Osteoblast (primary cell): ENCODE data around the gene KRT36. TPM values are rescaled to one million over a fixed set of nuclear protein-coding genes. Genes with fewer than 3 reads are reported as not detected.

Source experiments
- DNase-seq: peaks from one replicate; pipeline ENCODE4 v3.0.0; 2011; ENCODE audit warnings: low spot score, mixed read lengths; ENCODE audit not compliant: insufficient read length; ENCODE audit errors: missing footprints
- H2AFZ ChIP-seq: 2 replicates; pipeline ENCODE4 v1.6.0; 2011; ENCODE audit warnings: mild to moderate bottlenecking, low read length
- H3K27ac ChIP-seq: 2 replicates; pipeline ENCODE4 v1.5.1; 2011; ENCODE audit warnings: mild to moderate bottlenecking, low read depth, low read length, moderate library complexity
- H3K27me3 ChIP-seq: 2 replicates; pipeline ENCODE4 v1.6.0; 2012; ENCODE audit warnings: mild to moderate bottlenecking, control low read depth, inconsistent platforms, low read length, moderate library complexity; ENCODE audit not compliant: insufficient read depth
- H3K36me3 ChIP-seq: 2 replicates; pipeline ENCODE4 v1.5.1; 2011; ENCODE audit warnings: mild to moderate bottlenecking, low read length, control low read depth, moderate library complexity; ENCODE audit not compliant: insufficient read depth
- H3K4me1 ChIP-seq: 2 replicates; pipeline ENCODE4 v1.5.1; 2011; ENCODE audit warnings: mild to moderate bottlenecking, low read length, control low read depth, moderate library complexity; ENCODE audit not compliant: insufficient read depth
- H3K4me2 ChIP-seq: 2 replicates; pipeline ENCODE4 v1.6.0; 2011; ENCODE audit warnings: mild to moderate bottlenecking, low read length; ENCODE audit not compliant: insufficient read depth
- H3K4me3 ChIP-seq: fragments of 200-600 bp; sonication (generic); 3 replicates; pipeline ENCODE4 v1.5.1; 2012; ENCODE audit warnings: mild to moderate bottlenecking, low read length, inconsistent platforms; ENCODE audit not compliant: insufficient read depth
- H3K79me2 ChIP-seq: 2 replicates; pipeline ENCODE4 v1.6.0; 2012; ENCODE audit warnings: mild to moderate bottlenecking, low read length, control low read depth, inconsistent platforms; ENCODE audit not compliant: insufficient read depth
- H3K9me3 ChIP-seq: 2 replicates; pipeline ENCODE4 v1.5.1; 2011; ENCODE audit warnings: low read depth, low read length, control low read depth
- H4K20me1 ChIP-seq: 2 replicates; pipeline ENCODE4 v1.6.0; 2012; ENCODE audit warnings: mild to moderate bottlenecking, low read length, control low read depth; ENCODE audit not compliant: insufficient read depth
- total RNA-seq: library from RNA; depleted of rRNA; stranded (reverse); fragments of >200 nt; gene quantifications from 2 replicates; pipeline ENCODE4 v1.2.3, GENCODE V29; 2012
- TF ChIP-seq, protein P1 (sequence below): IDR thresholded peaks from 2 replicates; pipeline ENCODE4 v1.5.1; 2011; ENCODE audit warnings: mild to moderate bottlenecking, low read depth, low read length, moderate library complexity; ENCODE audit errors: extremely low read depth

The KRT36 gene
- total RNA-seq, 1 donor, result 0.36 TPM

- H3K27ac ChIP-seq, result no peak overlapping the region
- no peak overlapping the region for H3K4me2 ChIP-seq
- H3K4me3 ChIP-seq, result no peak overlapping the region
- TF ChIP-seq, protein P1, sequence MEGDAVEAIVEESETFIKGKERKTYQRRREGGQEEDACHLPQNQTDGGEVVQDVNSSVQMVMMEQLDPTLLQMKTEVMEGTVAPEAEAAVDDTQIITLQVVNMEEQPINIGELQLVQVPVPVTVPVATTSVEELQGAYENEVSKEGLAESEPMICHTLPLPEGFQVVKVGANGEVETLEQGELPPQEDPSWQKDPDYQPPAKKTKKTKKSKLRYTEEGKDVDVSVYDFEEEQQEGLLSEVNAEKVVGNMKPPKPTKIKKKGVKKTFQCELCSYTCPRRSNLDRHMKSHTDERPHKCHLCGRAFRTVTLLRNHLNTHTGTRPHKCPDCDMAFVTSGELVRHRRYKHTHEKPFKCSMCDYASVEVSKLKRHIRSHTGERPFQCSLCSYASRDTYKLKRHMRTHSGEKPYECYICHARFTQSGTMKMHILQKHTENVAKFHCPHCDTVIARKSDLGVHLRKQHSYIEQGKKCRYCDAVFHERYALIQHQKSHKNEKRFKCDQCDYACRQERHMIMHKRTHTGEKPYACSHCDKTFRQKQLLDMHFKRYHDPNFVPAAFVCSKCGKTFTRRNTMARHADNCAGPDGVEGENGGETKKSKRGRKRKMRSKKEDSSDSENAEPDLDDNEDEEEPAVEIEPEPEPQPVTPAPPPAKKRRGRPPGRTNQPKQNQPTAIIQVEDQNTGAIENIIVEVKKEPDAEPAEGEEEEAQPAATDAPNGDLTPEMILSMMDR, result no peak
- no peaks in the 10 kb centered on the region for H4K20me1 ChIP-seq
- H3K36me3 ChIP-seq, result no peaks in the 10 kb centered on the region
- no peaks in the 10 kb centered on the region for H3K79me2 ChIP-seq
- H3K27me3 ChIP-seq, result no peaks in the 10 kb centered on the region
- no peak overlapping the region for H2AFZ ChIP-seq
- H3K4me1 ChIP-seq, result peaks cover 11% of the 10 kb centered on the region
- H3K9me3 ChIP-seq, result no peaks in the 10 kb centered on the region
- no peak for DNase-seq
Observed at GRCh38 chr17:41516830-41517283, 27.1 kb upstream of the KRT36 start.

DNA sequence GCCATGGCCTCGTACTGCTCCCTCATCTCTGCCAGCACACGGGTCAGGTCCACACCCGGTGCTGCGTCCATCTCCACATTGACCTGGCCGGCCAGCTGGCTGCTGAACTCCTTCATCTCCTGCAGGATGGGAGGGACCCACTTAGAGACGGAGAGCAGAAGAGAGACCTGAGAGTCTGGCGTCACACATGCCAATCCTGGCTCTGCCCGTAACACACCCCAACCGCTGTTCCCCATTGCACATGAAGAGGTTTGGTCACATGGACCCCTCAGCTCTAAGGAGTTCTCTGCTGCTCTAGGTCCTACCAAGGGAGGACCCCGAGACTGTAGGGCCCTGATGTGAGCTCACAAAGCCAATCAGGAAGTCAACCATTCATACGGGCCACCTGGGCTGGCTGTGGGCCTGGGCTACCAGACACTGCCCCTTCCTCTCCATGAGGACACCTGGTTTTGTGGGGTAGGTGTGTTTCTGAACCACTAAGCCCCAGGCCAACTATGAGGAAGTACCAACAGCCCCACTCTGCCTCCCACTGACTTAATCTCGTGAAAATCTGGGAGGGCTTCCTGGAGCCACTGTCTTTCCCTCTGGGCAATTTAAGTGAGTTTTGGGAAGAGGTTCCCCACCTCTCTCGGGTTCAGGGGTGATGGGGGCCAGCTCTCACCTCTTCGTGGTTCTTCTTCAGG is 26.6 kb upstream of the KRT36 start:
- H3K4me1 ChIP-seq, result peaks cover 6% of the 10 kb centered on the region
- H3K4me2 ChIP-seq, result no peak overlapping the region
- H3K79me2 ChIP-seq, result no peaks in the 10 kb centered on the region
- no peaks in the 10 kb centered on the region for H3K9me3 ChIP-seq
- H3K4me3 ChIP-seq, result no peak overlapping the region
- no peak overlapping the region for H2AFZ ChIP-seq
- TF ChIP-seq, protein P1, result no peak
- no peaks in the 10 kb centered on the region for H3K27me3 ChIP-seq
- DNase-seq, result no peak
- no peak overlapping the region for H3K27ac ChIP-seq
- no peaks in the 10 kb centered on the region for H3K36me3 ChIP-seq
- no peaks in the 10 kb centered on the region for H4K20me1 ChIP-seq

GRCh38 chr17:41513168-41513547 is 23.4 kb upstream of the KRT36 start:
- Histone ChIP-seq H3K4me1 (no peaks in the 10 kb centered on the region), H3K27ac (no peak overlapping the region), H2AFZ (no peak overlapping the region), H3K9me3 (no peaks in the 10 kb centered on the region), H3K36me3 (no peaks in the 10 kb centered on the region), H4K20me1 (no peaks in the 10 kb centered on the region), H3K27me3 (no peaks in the 10 kb centered on the region), H3K4me3 (no peak overlapping the region), H3K4me2 (no peak overlapping the region), H3K79me2 (no peaks in the 10 kb centered on the region)
- DNase-seq, result no peak
- TF ChIP-seq, protein P1, result no peak

DNA sequence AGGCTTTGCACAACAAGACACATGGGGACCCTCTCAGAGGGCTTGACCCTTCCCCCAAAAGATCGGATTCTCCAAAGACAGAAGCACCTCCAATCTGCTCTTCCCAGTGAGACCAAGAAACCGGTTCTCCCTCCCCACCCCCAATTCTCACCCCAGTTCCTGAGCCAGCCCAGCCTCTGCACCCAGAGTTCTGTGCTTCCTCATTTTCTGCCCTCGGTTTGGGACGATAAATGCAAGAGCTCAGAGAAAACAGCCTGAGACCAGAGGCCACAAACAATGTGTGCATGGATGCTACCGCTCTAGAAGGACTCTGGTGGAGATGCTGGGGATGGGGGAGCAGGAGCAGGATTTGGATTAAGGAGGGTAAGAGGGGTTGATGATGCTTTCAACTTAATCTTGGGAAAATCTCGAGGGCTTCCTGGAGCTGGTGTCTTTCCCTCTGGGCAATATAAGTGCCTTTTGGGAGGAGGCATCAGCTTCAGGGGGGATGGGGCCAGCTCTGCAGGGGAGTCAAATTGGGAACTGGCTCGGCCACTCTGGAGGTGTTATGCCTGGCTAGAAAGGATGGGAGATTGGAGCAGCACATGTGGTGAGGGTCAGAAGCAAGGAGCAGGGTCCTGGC is 22.9 kb upstream of the KRT36 start:
- DNase-seq, result no peak
- Histone ChIP-seq H3K4me2 (no peak overlapping the region), H3K27ac (no peak overlapping the region), H3K9me3 (no peaks in the 10 kb centered on the region), H3K79me2 (no peaks in the 10 kb centered on the region), H3K4me1 (no peaks in the 10 kb centered on the region), H2AFZ (no peak overlapping the region), H4K20me1 (no peaks in the 10 kb centered on the region), H3K27me3 (no peaks in the 10 kb centered on the region), H3K36me3 (no peaks in the 10 kb centered on the region), H3K4me3 (no peak overlapping the region)
- TF ChIP-seq, protein P1, result no peak
